HFFc6 (cell line): ENCODE data around the gene PPDPF. TPM values are rescaled to one million over a fixed set of nuclear protein-coding genes. Genes with fewer than 3 reads are reported as not detected.

Experiments
- DNase-seq: peaks from one replicate; pipeline ENCODE4 v3.0.0-alpha.2; 2018
- H3K27ac Mint-ChIP-seq: 2 replicates; pipeline ENCODE4 v1.8.0; 2020; ENCODE audit warnings: mild to moderate bottlenecking, mixed read lengths
- H3K27me3 Mint-ChIP-seq: 2 replicates; pipeline ENCODE4 v1.8.0; 2021; ENCODE audit warnings: mild to moderate bottlenecking, moderate library complexity, mixed read lengths; ENCODE audit not compliant: insufficient read depth
- H3K36me3 Mint-ChIP-seq: 2 replicates; pipeline ENCODE4 v1.8.0; 2021; ENCODE audit warnings: low read depth, mixed read lengths
- H3K4me1 Mint-ChIP-seq: 2 replicates; pipeline ENCODE4 v1.8.0; 2020; ENCODE audit warnings: low read depth, mixed read lengths
- H3K4me3 Mint-ChIP-seq: 2 replicates; pipeline ENCODE4 v1.8.0; 2020; ENCODE audit warnings: mild to moderate bottlenecking, moderate library complexity, mixed read lengths
- H3K9me3 Mint-ChIP-seq: 2 replicates; pipeline ENCODE4 v1.8.0; 2020; ENCODE audit warnings: mild to moderate bottlenecking, mixed read lengths
- total RNA-seq, 6 experiments: library from RNA; stranded (reverse); fragmentation: NEBNext Ultra II Directional; extraction: Animal tissue kit (Norgen Biotek cat#: 25700); gene quantifications; 2 replicates in 1 of 6; 3 replicates in 5 of 6; pipeline ENCODE4 v1.2.3, GENCODE V29; 2021
- TF ChIP-seq, protein P1 (sequence below): fragments of 200-600 bp; sonication (generic); IDR thresholded peaks from 2 replicates; pipeline ENCODE4 v1.5.0; 2021; ENCODE audit warnings: antibody characterized with exemption, mild to moderate bottlenecking

The PPDPF gene
- total RNA-seq, 6 experiments from 2014 or later = 388 to 518 (median 443) TPM

DNA sequence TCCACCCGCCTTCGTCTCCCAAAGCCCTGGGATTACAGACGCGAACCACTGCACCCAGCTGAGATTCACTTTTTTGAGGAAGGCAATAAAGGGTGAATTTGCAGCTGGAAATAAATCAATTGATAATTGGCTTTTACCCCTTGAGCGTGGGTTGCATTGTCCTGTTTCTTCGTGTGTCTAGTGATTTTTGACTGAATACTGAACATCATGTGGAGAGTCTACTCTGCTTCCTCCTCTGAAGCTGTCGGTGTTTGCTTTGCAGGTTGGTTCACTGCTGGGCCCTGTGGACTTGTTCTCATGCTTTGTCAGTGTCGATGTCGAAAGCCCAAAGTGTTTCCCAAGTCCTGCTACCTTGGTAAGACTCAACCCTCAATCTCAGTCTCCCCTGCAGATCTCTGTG, 15.9 kb upstream of the PPDPF start:
- peaks cover 14% of the 10 kb centered on the region; the same call in 1 of the 2 replicates for H3K9me3 Mint-ChIP-seq
- TF ChIP-seq, protein P1, sequence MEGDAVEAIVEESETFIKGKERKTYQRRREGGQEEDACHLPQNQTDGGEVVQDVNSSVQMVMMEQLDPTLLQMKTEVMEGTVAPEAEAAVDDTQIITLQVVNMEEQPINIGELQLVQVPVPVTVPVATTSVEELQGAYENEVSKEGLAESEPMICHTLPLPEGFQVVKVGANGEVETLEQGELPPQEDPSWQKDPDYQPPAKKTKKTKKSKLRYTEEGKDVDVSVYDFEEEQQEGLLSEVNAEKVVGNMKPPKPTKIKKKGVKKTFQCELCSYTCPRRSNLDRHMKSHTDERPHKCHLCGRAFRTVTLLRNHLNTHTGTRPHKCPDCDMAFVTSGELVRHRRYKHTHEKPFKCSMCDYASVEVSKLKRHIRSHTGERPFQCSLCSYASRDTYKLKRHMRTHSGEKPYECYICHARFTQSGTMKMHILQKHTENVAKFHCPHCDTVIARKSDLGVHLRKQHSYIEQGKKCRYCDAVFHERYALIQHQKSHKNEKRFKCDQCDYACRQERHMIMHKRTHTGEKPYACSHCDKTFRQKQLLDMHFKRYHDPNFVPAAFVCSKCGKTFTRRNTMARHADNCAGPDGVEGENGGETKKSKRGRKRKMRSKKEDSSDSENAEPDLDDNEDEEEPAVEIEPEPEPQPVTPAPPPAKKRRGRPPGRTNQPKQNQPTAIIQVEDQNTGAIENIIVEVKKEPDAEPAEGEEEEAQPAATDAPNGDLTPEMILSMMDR = no peak
- no peak for DNase-seq
- H3K4me3 Mint-ChIP-seq = no peak overlapping the region
- H3K36me3 Mint-ChIP-seq = no peaks in the 10 kb centered on the region
- H3K4me1 Mint-ChIP-seq = no peaks in the 10 kb centered on the region
- H3K27ac Mint-ChIP-seq = no peak overlapping the region
- H3K27me3 Mint-ChIP-seq = peaks cover 23% of the 10 kb centered on the region

DNA sequence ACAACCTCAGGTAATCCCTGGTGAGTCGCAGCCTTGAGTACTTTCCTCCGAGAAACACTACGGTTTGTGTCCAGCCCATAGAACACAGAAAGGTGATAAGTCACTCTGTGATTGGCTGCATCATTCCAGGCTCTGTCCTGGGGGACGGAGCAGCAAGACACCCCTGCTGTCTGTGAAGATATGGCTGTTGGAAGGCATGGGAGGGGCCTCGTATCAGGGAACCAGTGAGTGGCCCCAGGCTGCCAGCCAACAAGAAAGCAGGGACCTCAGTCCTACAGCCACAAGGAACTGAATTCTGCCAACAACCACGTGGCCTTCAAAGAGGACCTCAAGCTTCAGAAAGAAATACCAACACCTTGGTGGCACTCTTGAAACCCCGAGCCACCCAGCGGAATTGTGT, 15.3 kb upstream of the PPDPF start:
- H3K27me3 Mint-ChIP-seq = peaks cover 23% of the 10 kb centered on the region
- TF ChIP-seq, protein P1 = no peak
- H3K4me3 Mint-ChIP-seq = no peak overlapping the region
- DNase-seq = no peak
- no peaks in the 10 kb centered on the region for H3K4me1 Mint-ChIP-seq
- no peaks in the 10 kb centered on the region for H3K36me3 Mint-ChIP-seq
- peaks cover 14% of the 10 kb centered on the region; the same call in 1 of the 2 replicates for H3K9me3 Mint-ChIP-seq
- H3K27ac Mint-ChIP-seq = no peak overlapping the region

DNA sequence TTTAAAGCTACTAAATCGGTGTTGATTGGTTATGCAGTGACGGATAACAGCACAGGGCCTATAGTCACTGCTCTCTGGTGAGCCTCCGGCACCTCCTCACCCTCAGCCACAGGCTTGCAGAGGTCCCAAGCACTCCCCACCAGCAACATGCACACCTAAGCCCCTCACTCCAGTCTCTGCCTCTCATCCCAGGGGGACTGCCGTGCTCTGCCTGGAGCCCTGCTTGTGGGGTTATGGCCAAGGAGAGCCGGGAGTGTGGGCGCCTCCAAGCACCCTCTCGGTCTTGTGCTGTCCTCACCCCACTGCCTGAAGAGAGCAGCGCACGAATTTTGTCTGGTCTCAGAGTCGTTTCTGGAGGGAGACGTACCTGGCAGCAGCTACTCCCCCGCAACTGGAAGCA, 14.8 kb upstream of the PPDPF start:
- TF ChIP-seq, protein P1 = no peak
- H3K27ac Mint-ChIP-seq = no peak overlapping the region
- H3K27me3 Mint-ChIP-seq = peaks cover 23% of the 10 kb centered on the region
- no peak overlapping the region for H3K4me3 Mint-ChIP-seq
- H3K9me3 Mint-ChIP-seq = peaks cover 14% of the 10 kb centered on the region; the same call in 1 of the 2 replicates
- no peaks in the 10 kb centered on the region for H3K4me1 Mint-ChIP-seq
- H3K36me3 Mint-ChIP-seq = no peaks in the 10 kb centered on the region
- DNase-seq = no peak

DNA sequence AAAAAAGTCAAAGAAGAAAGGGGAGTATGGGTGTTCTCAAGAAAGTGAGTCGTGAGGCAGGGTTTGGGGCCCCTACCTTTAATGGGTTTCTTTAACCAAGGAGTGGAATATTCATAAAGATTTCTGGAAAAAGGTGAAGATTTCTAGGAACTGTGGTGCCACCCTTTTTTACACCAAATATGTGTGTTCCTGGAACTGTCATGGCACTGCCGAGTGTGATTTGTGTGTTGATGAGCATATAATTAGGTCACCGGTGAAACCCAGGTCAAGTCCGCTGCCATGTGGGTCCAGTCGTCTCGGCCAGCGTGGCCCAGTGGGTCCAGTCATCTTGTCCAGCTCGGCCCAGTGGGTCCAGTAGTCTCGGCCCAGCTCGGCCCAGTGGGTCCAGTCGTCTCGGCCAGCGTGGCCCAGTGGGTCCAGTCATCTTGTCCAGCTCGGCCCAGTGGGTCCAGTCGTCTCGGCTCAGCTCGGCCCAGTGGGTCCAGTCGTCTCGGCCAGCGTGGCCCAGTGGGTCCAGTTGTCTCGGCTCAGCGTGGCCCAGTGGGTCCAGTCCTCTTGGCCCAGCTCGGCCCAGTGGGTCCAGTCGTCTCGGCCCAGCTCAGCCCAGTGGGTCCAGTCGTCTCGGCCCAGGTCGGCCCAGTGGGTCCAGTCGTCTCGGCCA, 13.4 kb upstream of the PPDPF start:
- Mint-ChIP-seq H3K27me3 (peaks cover 33% of the 10 kb centered on the region), H3K9me3 (peaks cover 14% of the 10 kb centered on the region; the same call in 1 of the 2 replicates), H3K4me1 (no peaks in the 10 kb centered on the region), H3K27ac (no peak overlapping the region), H3K36me3 (no peaks in the 10 kb centered on the region), H3K4me3 (no peak overlapping the region)
- TF ChIP-seq, protein P1 = no peak
- DNase-seq = no peak

DNA sequence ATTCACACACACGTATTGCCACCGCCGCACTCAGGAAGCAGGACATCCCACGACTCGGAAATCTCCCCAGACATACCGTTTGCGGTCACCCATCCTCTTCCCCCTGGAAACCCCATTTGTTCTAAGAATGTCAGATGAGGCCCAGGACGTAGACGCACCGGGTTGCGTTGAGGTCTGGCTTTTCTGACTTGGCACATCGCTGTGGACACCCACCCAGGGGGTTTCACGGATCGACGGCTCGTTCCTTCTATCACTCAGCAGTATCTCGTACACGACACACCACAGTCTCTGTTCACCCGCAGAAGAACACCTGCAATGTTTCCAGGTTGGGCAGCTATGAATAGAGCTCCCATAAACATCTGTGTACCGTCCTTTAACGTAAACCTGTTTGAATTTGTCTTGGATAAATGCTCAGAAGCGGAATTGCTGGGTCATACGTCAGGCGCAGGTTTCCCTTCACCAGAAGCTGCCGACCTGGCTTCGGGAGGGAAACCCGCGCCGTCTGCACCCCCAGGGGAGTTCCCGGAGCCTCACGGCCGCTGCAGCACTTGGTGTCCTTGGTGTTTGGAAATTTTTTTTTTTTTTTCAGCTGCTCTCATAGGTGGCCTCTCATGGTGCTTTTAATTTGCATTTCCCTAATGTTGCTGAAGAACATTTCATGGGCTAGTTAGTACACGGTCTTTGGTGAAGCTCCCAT, 12.3 kb upstream of the PPDPF start:
- Mint-ChIP-seq H3K4me3 (no peak overlapping the region), H3K4me1 (no peaks in the 10 kb centered on the region), H3K36me3 (no peaks in the 10 kb centered on the region), H3K9me3 (peaks cover 14% of the 10 kb centered on the region; the same call in 1 of the 2 replicates), H3K27me3 (peaks cover 40% of the 10 kb centered on the region), H3K27ac (no peak overlapping the region)
- DNase-seq = no peak
- TF ChIP-seq, protein P1 = no peak
